HEK293 (cell line): Measurements from ENCODE around the gene PIP4K2C.

Source experiments
- BCL11A ChIP-seq: fragments of 450-650 bp; formaldehyde crosslinking; IDR thresholded peaks from 2 replicates; pipeline ENCODE4 v1.5.1; 2016; ENCODE audit warnings: low read depth, missing biosample characterization, missing genetic modification characterization
- GLI4 ChIP-seq: fragments of 450-650 bp; formaldehyde crosslinking; IDR thresholded peaks from 2 replicates; pipeline ENCODE4 v1.5.1; 2016; ENCODE audit warnings: missing biosample characterization, missing genetic modification characterization
- MYNN ChIP-seq: fragments of 450-650 bp; formaldehyde crosslinking; IDR thresholded peaks from 2 replicates; pipeline ENCODE4 v1.5.1; 2016; ENCODE audit warnings: missing biosample characterization, missing genetic modification characterization, borderline replicate concordance
- PATZ1 ChIP-seq: fragments of 450-650 bp; formaldehyde crosslinking; IDR thresholded peaks from 2 replicates; pipeline ENCODE4 v1.5.1; 2016; ENCODE audit warnings: missing biosample characterization, missing genetic modification characterization
- REPIN1 ChIP-seq: fragments of 450-650 bp; formaldehyde crosslinking; IDR thresholded peaks from 2 replicates; pipeline ENCODE4 v1.5.1; 2017; ENCODE audit warnings: missing biosample characterization, missing genetic modification characterization, low read depth
- TSHZ1 ChIP-seq: fragments of 450-650 bp; formaldehyde crosslinking; IDR thresholded peaks from 2 replicates; pipeline ENCODE4 v1.5.1; 2016; ENCODE audit warnings: missing biosample characterization, missing genetic modification characterization, borderline replicate concordance
- ZBTB11 ChIP-seq: fragments of 450-650 bp; formaldehyde crosslinking; conservative IDR thresholded peaks from 2 replicates; pipeline ENCODE4 v1.5.1; 2016; ENCODE audit warnings: low read depth, missing biosample characterization, missing genetic modification characterization
- ZBTB26 ChIP-seq: fragments of 450-650 bp; formaldehyde crosslinking; optimal IDR thresholded peaks from 2 replicates; pipeline ENCODE3; 2016; ENCODE audit warnings: missing biosample characterization, mild to moderate bottlenecking, missing genetic modification characterization
- ZBTB6 ChIP-seq: fragments of 450-650 bp; formaldehyde crosslinking; IDR thresholded peaks from 2 replicates; pipeline ENCODE4 v1.5.1; 2017; ENCODE audit warnings: missing biosample characterization, missing genetic modification characterization
- ZBTB8A ChIP-seq: fragments of 450-650 bp; formaldehyde crosslinking; IDR thresholded peaks from 2 replicates; pipeline ENCODE4 v1.5.1; 2016; ENCODE audit warnings: missing biosample characterization, missing genetic modification characterization
- ZNF169 ChIP-seq: fragments of 450-650 bp; formaldehyde crosslinking; IDR thresholded peaks from 2 replicates; pipeline ENCODE4 v1.5.1; 2016; ENCODE audit warnings: missing biosample characterization, missing genetic modification characterization
- ZNF266 ChIP-seq: fragments of 450-650 bp; formaldehyde crosslinking; IDR thresholded peaks from 2 replicates; pipeline ENCODE4 v1.5.1; 2016; ENCODE audit warnings: missing biosample characterization, missing genetic modification characterization, low read depth
- ZNF280C ChIP-seq: fragments of 450-650 bp; formaldehyde crosslinking; IDR thresholded peaks from 2 replicates; pipeline ENCODE4 v1.5.1; 2016; ENCODE audit warnings: missing biosample characterization, missing genetic modification characterization
- ZNF341 ChIP-seq: fragments of 450-650 bp; formaldehyde crosslinking; IDR thresholded peaks from 2 replicates; pipeline ENCODE4; 2016; ENCODE audit warnings: low read depth, missing biosample characterization, missing genetic modification characterization
- ZNF362 ChIP-seq: fragments of 450-650 bp; formaldehyde crosslinking; IDR thresholded peaks from 2 replicates; pipeline ENCODE4 v1.5.1; 2016; ENCODE audit warnings: missing biosample characterization, missing genetic modification characterization
- ZNF391 ChIP-seq: fragments of 450-650 bp; formaldehyde crosslinking; IDR thresholded peaks from 2 replicates; pipeline ENCODE4 v1.5.1; 2016; ENCODE audit warnings: low read depth, missing biosample characterization, missing genetic modification characterization, borderline replicate concordance
- ZNF423 ChIP-seq: fragments of 450-650 bp; formaldehyde crosslinking; IDR thresholded peaks from 2 replicates; pipeline ENCODE4 v1.5.1; 2016; ENCODE audit warnings: missing biosample characterization, missing genetic modification characterization
- ZNF501 ChIP-seq: fragments of 450-650 bp; formaldehyde crosslinking; IDR thresholded peaks from 2 replicates; pipeline ENCODE4 v1.5.1; 2016; ENCODE audit warnings: missing biosample characterization, missing genetic modification characterization
- ZNF544 ChIP-seq: fragments of 450-650 bp; formaldehyde crosslinking; IDR thresholded peaks from 2 replicates; pipeline ENCODE4 v1.5.0; 2017; ENCODE audit warnings: missing biosample characterization, missing genetic modification characterization
- ZNF571 ChIP-seq: fragments of 450-650 bp; formaldehyde crosslinking; IDR thresholded peaks from 2 replicates; pipeline ENCODE4 v1.5.0; 2017; ENCODE audit warnings: missing biosample characterization, missing genetic modification characterization
- ZNF585B ChIP-seq: fragments of 450-650 bp; formaldehyde crosslinking; IDR thresholded peaks from 2 replicates; pipeline ENCODE4 v1.5.1; 2016; ENCODE audit warnings: missing biosample characterization, missing genetic modification characterization
- ZNF629 ChIP-seq: fragments of 450-650 bp; formaldehyde crosslinking; IDR thresholded peaks from 2 replicates; pipeline ENCODE4 v1.5.1; 2017; ENCODE audit warnings: missing biosample characterization, missing genetic modification characterization
- ZNF747 ChIP-seq: fragments of 450-650 bp; formaldehyde crosslinking; IDR thresholded peaks from 2 replicates; pipeline ENCODE4 v1.5.1; 2016; ENCODE audit warnings: missing biosample characterization, missing genetic modification characterization
- ZNF76 ChIP-seq: fragments of 450-650 bp; formaldehyde crosslinking; IDR thresholded peaks from 2 replicates; pipeline ENCODE4; 2016; ENCODE audit warnings: low read depth, missing biosample characterization, missing genetic modification characterization, borderline replicate concordance

Gene PIP4K2C

GRCh38 chr12:57546438-57547287, 44.3 kb upstream of the PIP4K2C start, which contains the start of gene DCTN2 (continued):
- peak; percentile 66; the same call in 1 of the 2 replicates for TF ChIP-seq PATZ1 (tag by site-specific recombination)
- no peak for TF ChIP-seq ZNF585B (tag by site-specific recombination)
- TF ChIP-seq BCL11A (tag by site-specific recombination), result no peak
- TF ChIP-seq ZNF169 (tag by site-specific recombination), result no peak
- no peak for TF ChIP-seq ZNF571
- TF ChIP-seq TSHZ1 (tag by site-specific recombination), result no peak
- peak; percentile 58 for TF ChIP-seq ZNF501 (tag by site-specific recombination)
- TF ChIP-seq ZBTB6, result no peak
- no peak for TF ChIP-seq ZNF266 (tag by site-specific recombination)
- no peak for TF ChIP-seq GLI4 (tag by site-specific recombination)
- TF ChIP-seq ZNF341 (tag by site-specific recombination), result peak; percentile 82
- TF ChIP-seq REPIN1 (tag by site-specific recombination), result no peak
- TF ChIP-seq ZNF423 (tag by site-specific recombination), result no peak
- TF ChIP-seq ZBTB8A (tag by site-specific recombination), result peak; percentile 24; the same call in 1 of the 2 replicates
- TF ChIP-seq ZNF629 (tag by site-specific recombination), result peak; percentile 91
- no peak for TF ChIP-seq MYNN
- no peak for TF ChIP-seq ZNF280C (tag by site-specific recombination)
- TF ChIP-seq ZNF76 (tag by site-specific recombination), result no peak
- no peak for TF ChIP-seq ZNF747 (tag by site-specific recombination)
- TF ChIP-seq ZBTB11 (tag by site-specific recombination), result peak; percentile 68
- 0 out of 2 replicates have a peak, but pooled peaks have one; percentile 28 for TF ChIP-seq ZNF391 (tag by site-specific recombination)
- no peak for TF ChIP-seq ZNF544 (tag by site-specific recombination)
- TF ChIP-seq ZBTB26 (tag by site-specific recombination), result peak; percentile 31
- TF ChIP-seq ZNF362, result no peak
